GM10248 (cell line): Measurements from ENCODE around the gene EFNA5.

Source experiments
- CTCF ChIA-PET: fragments of 300-600 bp; sonication (Branson Sonifier 250); formaldehyde crosslinking; extraction: SDS; loops from one replicate; lab custom pipeline; 2021; ENCODE audit warnings: antibody characterized with exemption; lab: Yijun Ruan, JAX
- POLR2A ChIA-PET: fragments of 350-650 bp; sonication (Branson Sonifier 250); formaldehyde crosslinking; extraction: SDS; loops from one replicate; lab custom pipeline; 2020; ENCODE audit warnings: antibody characterized with exemption; lab: Yijun Ruan, JAX
- DNase-seq: peaks from one replicate; pipeline ENCODE4 v3.0.0; 2012; ENCODE audit errors: extremely low spot score
- CTCF ChIP-seq: IDR thresholded peaks from 2 replicates; pipeline ENCODE4 v1.5.1; 2012; ENCODE audit warnings: mild to moderate bottlenecking, low read depth; ENCODE audit errors: extremely low read depth, missing control alignments, control extremely low read depth

The EFNA5 gene

GRCh38 chr5:107653685-107654084 is 17.1 kb downstream of the EFNA5 start:
- POLR2A ChIA-PET = no interaction called here
- no peak for TF ChIP-seq CTCF
- no peak for DNase-seq
- CTCF ChIA-PET = interaction anchor here (1.0 to 1.4 kb wide), 3 partner anchors 11 to 81 kb away, joined by 3 to 4 read pairs (median 3); no protein-coding TSS in a partner anchor

- ChIA-PET POLR2A (no interaction called here), CTCF (interaction anchor here (1.0 to 2.0 kb wide), 6 partner anchors 11 to 105 kb away, joined by 3 to 5 read pairs (median 4); no protein-coding TSS in a partner anchor)
- no peak for DNase-seq
- TF ChIP-seq CTCF = no peak
These were observed 17.7 kb downstream of the EFNA5 start for GRCh38 chr5:107652839-107653607.

- TF ChIP-seq CTCF = no peak
- DNase-seq = no peak
- POLR2A ChIA-PET = no interaction called here
- CTCF ChIA-PET = interaction anchor here (1.1 to 2.0 kb wide), 4 partner anchors 20 to 104 kb away, joined by 3 to 5 read pairs (median 4); no protein-coding TSS in a partner anchor
These were observed 18.3 kb downstream of the EFNA5 start for GRCh38 chr5:107652408-107652807.

GRCh38 chr5:107651325-107651724 is 19.4 kb downstream of the EFNA5 start:
- POLR2A ChIA-PET = no interaction called here
- DNase-seq = no peak
- CTCF ChIA-PET = interaction anchor here (1.4 to 2.0 kb wide), 4 partner anchors 11 to 79 kb away, joined by 3 to 5 read pairs (median 4); no protein-coding TSS in a partner anchor
- no peak for TF ChIP-seq CTCF

- TF ChIP-seq CTCF = no peak
- no peak for DNase-seq
- POLR2A ChIA-PET = no interaction called here
- CTCF ChIA-PET = no interaction called here
These were observed 24.3 kb downstream of the EFNA5 start for GRCh38 chr5:107646418-107646817.

GRCh38 chr5:107640568-107640967 is 30.2 kb downstream of the EFNA5 start:
- POLR2A ChIA-PET = no interaction called here
- CTCF ChIA-PET = interaction anchor here (1.0 to 1.5 kb wide), 4 partner anchors 10 to 68 kb away, joined by 3 to 4 read pairs (median 4); no protein-coding TSS in a partner anchor
- no peak for TF ChIP-seq CTCF
- DNase-seq = no peak
